Psoas muscle (tissue), 8 donors: ENCODE results near the gene COLQ. TPM values are rescaled to one million over a fixed set of nuclear protein-coding genes. Genes with fewer than 3 reads are reported as not detected.

Experiments used
- ATAC-seq, 4 donors: fragments of 200-7000 bp; cut with Tn5 transposase; one replicate each; pipeline ENCODE4 v1.9.1; 2020; ENCODE audit warnings: moderate library complexity in 3 of 4, mild to moderate bottlenecking in 2 of 4
- DNase-seq, 2 donors: peaks; one replicate each; pipeline ENCODE4 v3.0.0-alpha.2; 2020
- H3K27ac ChIP-seq: fragments of 200-600 bp; one replicate; pipeline ENCODE4 v1.8.0; 2022
- H3K27me3 ChIP-seq, 3 donors: fragments of 200-600 bp in 1 of 3; one replicate each; pipeline versions ENCODE4 v1.6.1 to v1.8.0; 2013 to 2022; ENCODE audit warnings: low read length in 2 of 3, mild to moderate bottlenecking in 2 of 3, moderate library complexity in 1 of 3; ENCODE audit not compliant: insufficient read depth in 3 of 3
- H3K36me3 ChIP-seq, 2 donors: fragments of 200-600 bp in 1 of 2; one replicate each; pipeline versions ENCODE4 v1.6.1 to v1.8.0; 2013 to 2022; ENCODE audit warnings: low read depth in 1 of 2, mild to moderate bottlenecking in 1 of 2, moderate library complexity in 1 of 2; ENCODE audit not compliant: insufficient read depth in 1 of 2
- H3K4me1 ChIP-seq: fragments of 200-600 bp; one replicate; pipeline ENCODE4 v1.8.0; 2022
- H3K4me3 ChIP-seq: fragments of 200-600 bp; one replicate; pipeline ENCODE4 v1.8.0; 2022; ENCODE audit warnings: mild to moderate bottlenecking
- H3K9me3 ChIP-seq: fragments of 200-600 bp; one replicate; pipeline ENCODE4 v1.8.0; 2022
- WGBS, 3 donors: extraction: QIAGEN DNeasy Blood & Tissue Kit; methylation state at CpG; one replicate each; pipeline versions ENCODE4 v1.1.6 to v1.1.7; 2013; 5-methylcytosine and 5-hydroxymethylcytosine counted together
- intact Hi-C, 2 donors: fragments of 100-400 bp; cut with DNase I; formaldehyde crosslinking; loops; one replicate each; pipeline versions ENCODE4 v1.11.0 to v1.14.2; 2022
- polyA plus RNA-seq, 3 donors: library from polyadenylated mRNA; stranded (reverse); fragments of 200-250 nt; gene quantifications; one replicate each; pipeline ENCODE4 v1.2.3, GENCODE V29; 2013
- total RNA-seq, 4 donors: library from RNA; stranded (reverse); fragmentation: NEBNext Ultra II Directional in 2 of 4; extraction: Animal tissue kit (Norgen Biotek cat#: 25700) in 2 of 4; gene quantifications; one replicate each; pipeline versions ENCODE4 v1.2.1 to v1.2.4, GENCODE V29; 2021 to 2023
- TF ChIP-seq, protein P1 (sequence below): fragments of 200-600 bp; IDR thresholded peaks from one replicate; pipeline ENCODE4 v1.8.0; 2022; ENCODE audit warnings: antibody characterized with exemption
- donor health status: healthy with polysubstance abuse.
- donor health status: DM: no; HTN: no; CAD: no; lungs with moderate emphysema.
- donor health status: Bipolar disorder and iron deficiency.
- donor health status: healthy.
- donor health status: DM: yes; HTN: yes; CAD: no.
- donor health status: DM: no; HTN: no; CAD: no.
- donor health status: DM: no; HTN: no; CAD: no.
- donor health status: DM: yes; HTN: yes; CAD: no.

COLQ gene
- total and polyA plus RNA-seq, 7 donors = 4.6 to 18.2 (median 10.0) TPM

DNA sequence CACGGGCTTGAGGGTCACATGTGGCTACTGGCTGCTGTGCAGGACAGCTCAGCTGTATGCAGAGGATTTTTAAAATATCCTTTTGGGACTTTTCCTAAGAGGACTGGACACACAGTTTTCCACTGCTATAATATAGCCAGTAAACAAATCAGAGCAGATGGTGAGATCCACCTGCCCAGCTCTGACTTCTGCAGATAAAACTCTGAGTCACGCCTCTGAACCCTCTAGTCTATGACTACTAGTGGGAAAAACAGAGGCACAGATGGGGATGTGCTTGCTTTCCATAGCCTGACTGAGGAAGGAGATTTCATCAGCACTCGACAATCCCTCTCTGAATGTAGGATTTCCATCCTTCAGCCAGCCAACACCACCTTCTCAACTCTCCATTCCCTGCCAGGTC, 45.1 kb downstream of the COLQ start:
- peak overlapping the region; percentile 57 for H3K27ac ChIP-seq
- 56 to 60% (median 57%) methylated on average over 3 of the region's 3 CpGs for WGBS, 3 donors
- intact Hi-C loops = no loop called here
- ATAC-seq (peak; percentile 21 to 60 (median 57)), DNase-seq (no peak)
- no peak overlapping the region for H3K4me3 ChIP-seq
- H3K4me1 ChIP-seq = peaks cover 12% of the 10 kb centered on the region
- TF ChIP-seq, protein P1, sequence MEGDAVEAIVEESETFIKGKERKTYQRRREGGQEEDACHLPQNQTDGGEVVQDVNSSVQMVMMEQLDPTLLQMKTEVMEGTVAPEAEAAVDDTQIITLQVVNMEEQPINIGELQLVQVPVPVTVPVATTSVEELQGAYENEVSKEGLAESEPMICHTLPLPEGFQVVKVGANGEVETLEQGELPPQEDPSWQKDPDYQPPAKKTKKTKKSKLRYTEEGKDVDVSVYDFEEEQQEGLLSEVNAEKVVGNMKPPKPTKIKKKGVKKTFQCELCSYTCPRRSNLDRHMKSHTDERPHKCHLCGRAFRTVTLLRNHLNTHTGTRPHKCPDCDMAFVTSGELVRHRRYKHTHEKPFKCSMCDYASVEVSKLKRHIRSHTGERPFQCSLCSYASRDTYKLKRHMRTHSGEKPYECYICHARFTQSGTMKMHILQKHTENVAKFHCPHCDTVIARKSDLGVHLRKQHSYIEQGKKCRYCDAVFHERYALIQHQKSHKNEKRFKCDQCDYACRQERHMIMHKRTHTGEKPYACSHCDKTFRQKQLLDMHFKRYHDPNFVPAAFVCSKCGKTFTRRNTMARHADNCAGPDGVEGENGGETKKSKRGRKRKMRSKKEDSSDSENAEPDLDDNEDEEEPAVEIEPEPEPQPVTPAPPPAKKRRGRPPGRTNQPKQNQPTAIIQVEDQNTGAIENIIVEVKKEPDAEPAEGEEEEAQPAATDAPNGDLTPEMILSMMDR = no peak
- H3K9me3 ChIP-seq = no peaks in the 10 kb centered on the region
- H3K27me3 ChIP-seq = no peaks in the 10 kb centered on the region
- H3K36me3 ChIP-seq = peaks cover 2 to 23% of the 10 kb centered on the region in 2 donors

DNA sequence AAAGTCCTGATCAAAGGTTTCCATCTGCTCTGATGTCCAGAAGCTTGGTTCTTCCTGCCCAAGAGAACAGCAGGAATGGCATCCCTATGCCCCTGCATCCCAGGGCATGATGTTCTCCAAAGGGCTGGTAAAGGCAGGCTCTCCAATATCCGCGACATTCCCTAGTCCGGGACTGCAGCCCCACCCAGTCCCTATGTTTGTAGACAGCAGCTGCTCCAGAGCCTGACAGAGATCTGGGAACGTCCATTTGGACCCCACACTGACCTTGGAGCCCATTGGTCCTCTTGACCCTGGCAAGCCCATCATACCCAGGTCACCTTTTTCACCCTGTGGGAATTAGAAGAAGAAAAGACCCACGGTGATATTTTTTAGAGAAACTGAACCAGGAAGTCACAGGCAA, 46.3 kb downstream of the COLQ start:
- no peaks in the 10 kb centered on the region for H3K9me3 ChIP-seq
- TF ChIP-seq, protein P1 = no peak
- H3K36me3 ChIP-seq = peaks cover 2 to 23% of the 10 kb centered on the region in 2 donors
- no peak for DNase-seq
- intact Hi-C loops = no loop called here
- H3K4me3 ChIP-seq = no peak overlapping the region
- H3K27ac ChIP-seq = no peak overlapping the region
- ATAC-seq = no peak
- WGBS, 3 donors = 33 to 47% (median 43%) methylated on average over 5 of the region's 5 CpGs
- no peaks in the 10 kb centered on the region for H3K27me3 ChIP-seq
- peaks cover 12% of the 10 kb centered on the region for H3K4me1 ChIP-seq

DNA sequence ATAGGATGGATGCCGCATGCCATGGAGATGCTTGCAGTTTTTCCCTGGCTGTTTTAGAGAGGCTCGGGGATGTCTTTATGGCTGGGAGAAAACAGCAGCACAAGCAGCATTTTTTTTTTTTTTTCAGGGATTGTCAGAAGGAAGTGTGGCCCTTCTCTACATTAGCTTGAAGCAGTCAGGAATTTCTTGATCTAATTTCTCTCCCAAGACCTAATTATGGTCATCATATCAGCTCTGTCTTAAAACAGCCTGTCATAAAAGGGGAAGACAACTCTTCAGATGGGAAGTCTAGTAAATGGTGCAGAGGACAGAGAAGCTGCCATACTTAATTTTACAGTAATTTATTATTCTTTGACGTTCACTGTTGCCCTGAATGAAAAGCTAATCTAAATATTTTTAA, 49.6 kb downstream of the COLQ start:
- no peak overlapping the region for H3K4me3 ChIP-seq
- TF ChIP-seq, protein P1 = no peak
- WGBS, 3 donors = 77 to 85% (median 85%) methylated on average over 3 of the region's 3 CpGs
- H3K4me1 ChIP-seq = peaks cover 16% of the 10 kb centered on the region
- H3K27me3 ChIP-seq = no peaks in the 10 kb centered on the region
- H3K9me3 ChIP-seq = no peaks in the 10 kb centered on the region
- intact Hi-C loops = loop anchor here in 1 of 2 donors (5.0 kb wide), 1 partner anchor 35 kb away; no protein-coding TSS in a partner anchor
- ATAC-seq (no peak), DNase-seq (no peak)
- H3K36me3 ChIP-seq = peaks cover 2 to 23% of the 10 kb centered on the region in 2 donors
- H3K27ac ChIP-seq = peak overlapping the region; percentile 17

DNA sequence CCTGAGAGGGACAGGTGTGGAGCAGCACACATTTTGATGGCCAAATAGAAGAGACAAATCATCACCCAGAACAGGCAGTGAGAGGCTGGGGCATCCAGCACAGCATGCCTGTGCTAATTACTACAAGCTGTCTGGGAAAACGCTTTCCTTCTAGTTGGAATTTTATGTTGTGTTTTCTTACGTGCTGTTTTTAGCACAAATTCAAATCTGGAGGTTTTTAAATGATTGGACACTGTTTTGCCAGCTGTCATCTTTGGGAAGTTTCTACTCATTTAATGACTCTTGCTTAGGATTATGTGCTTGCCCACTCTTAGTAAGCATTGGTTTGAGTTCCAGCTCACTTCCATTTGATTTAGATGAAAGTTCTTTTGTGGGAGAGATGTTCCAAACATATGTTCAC, 50.7 kb downstream of the COLQ start:
- intact Hi-C loops = loop anchor here in 1 of 2 donors (5.0 kb wide), 1 partner anchor 36 kb away; no protein-coding TSS in a partner anchor
- TF ChIP-seq, protein P1 = no peak
- WGBS, 3 donors = 82 to 91% (median 89%) methylated on average over 2 of the region's 2 CpGs

DNA sequence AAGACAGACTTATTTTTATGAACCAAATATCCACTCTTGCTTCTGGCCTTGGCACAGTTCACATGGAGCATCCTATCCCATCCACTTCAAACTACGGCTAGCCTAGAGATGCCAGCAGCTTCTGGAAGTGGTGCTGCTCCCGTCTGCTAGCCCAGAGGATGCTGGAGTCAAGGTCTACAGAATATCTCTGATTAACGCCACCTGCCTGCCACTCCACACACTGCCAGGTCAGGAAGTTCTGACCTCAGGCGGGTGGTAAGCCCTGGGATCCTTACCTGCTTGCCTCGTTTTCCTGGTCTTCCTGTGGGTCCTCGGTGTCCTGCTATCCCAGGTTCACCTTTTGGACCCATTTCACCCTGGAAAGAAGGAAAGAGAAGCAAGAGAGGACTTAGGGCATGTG, 51.2 kb downstream of the COLQ start:
- Histone ChIP-seq H3K27me3 (no peaks in the 10 kb centered on the region), H3K9me3 (no peaks in the 10 kb centered on the region), H3K4me3 (no peak overlapping the region), H3K27ac (peak overlapping the region; percentile 89), H3K4me1 (peaks cover 23% of the 10 kb centered on the region), H3K36me3 (peaks cover 2 to 22% of the 10 kb centered on the region in 2 donors)
- DNase-seq (no peak), ATAC-seq (no peak)
- intact Hi-C loops = loop anchor here in 1 of 2 donors (5.0 kb wide), 1 partner anchor 37 kb away; no protein-coding TSS in a partner anchor
- TF ChIP-seq, protein P1 = no peak
- 87 to 92% (median 90%) methylated on average over 6 of the region's 6 CpGs for WGBS, 3 donors

More for the DNA sequence above, 50.7 kb downstream of the COLQ start:
- Histone ChIP-seq H3K4me1 (peaks cover 23% of the 10 kb centered on the region), H3K9me3 (no peaks in the 10 kb centered on the region), H3K4me3 (no peak overlapping the region), H3K36me3 (peaks cover 2 to 23% of the 10 kb centered on the region in 2 donors), H3K27me3 (no peaks in the 10 kb centered on the region), H3K27ac (no peak overlapping the region)
- ATAC-seq = no peak
- DNase-seq = no peak
